ENCODE results near the gene MTMR2. TPM values are rescaled to one million over a fixed set of nuclear protein-coding genes. Genes with fewer than 3 reads are reported as not detected.

MTMR2 gene
- total and polyA plus RNA-seq, 2 experiments from 2014 or later: 26.6 to 52.6 TPM

DNA sequence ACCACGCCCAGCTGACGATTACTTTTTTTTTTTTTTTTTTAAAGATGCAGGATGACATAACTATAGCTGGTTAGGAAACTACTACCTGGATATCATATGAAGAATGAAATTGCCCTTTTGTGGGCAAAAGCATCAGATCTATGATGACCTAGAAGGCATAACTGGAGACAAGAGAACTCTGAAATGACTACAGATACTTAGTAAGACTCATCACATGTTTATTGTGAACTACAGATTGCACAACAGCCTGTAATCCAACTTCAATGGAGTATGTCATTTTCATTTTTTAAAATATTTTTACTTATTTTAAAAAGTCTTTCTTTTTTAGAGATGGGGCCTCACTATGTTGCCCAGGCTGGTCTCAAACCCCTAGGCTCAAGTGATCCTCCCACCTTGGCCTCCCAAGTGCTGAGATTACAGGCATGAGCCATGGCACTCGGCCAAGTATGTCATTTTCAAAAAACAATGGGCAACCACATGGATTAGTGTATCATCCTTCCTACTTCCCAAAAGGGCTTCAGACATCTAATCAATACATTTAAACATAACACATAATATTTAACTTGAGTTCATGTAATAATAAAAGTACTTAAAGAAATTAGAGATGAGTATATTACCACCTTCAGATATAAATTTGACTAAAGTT lies 3.3 kb downstream of the MTMR2 start:
- Histone ChIP-seq H3K4me2 (no peak overlapping the region), H2AFZ (no peak overlapping the region), H4K20me1 (replicated peaks; ENCODE audit: insufficient read depth) (peaks cover 3% of the 10 kb centered on the region; the same call in 1 of the 2 replicates), H3K4me1 (ENCODE audit: insufficient read depth) (peaks cover 32% of the 10 kb centered on the region), H3K79me2 (replicated peaks; ENCODE audit: insufficient read depth) (peaks cover 78% of the 10 kb centered on the region), H3K36me3 (ENCODE audit: insufficient read depth) (no peaks in the 10 kb centered on the region), H3K27ac (ENCODE audit: low read depth) (no peak overlapping the region), H3K9me2 (ENCODE audit: insufficient read depth) (no peaks in the 10 kb centered on the region), H3F3A (replicated peaks; ENCODE audit: low read depth) (no peaks in the 10 kb centered on the region; the same call in 1 of the 2 replicates), H3K4me3 (no peak overlapping the region), H3K27me3 (ENCODE audit: insufficient read depth) (no peaks in the 10 kb centered on the region)
- no peak for TF ChIP-seq CTCF (conservative IDR thresholded peaks at IDR 0.05; ENCODE audit: low read depth in 2 of 2)
- no peak for TF ChIP-seq REST (IDR thresholded peaks at IDR 0.05; ENCODE audit: unreplicated experiment)
- no peak for TF ChIP-seq POLR2AphosphoS5 (IDR thresholded peaks at IDR 0.05; ENCODE audit: low read depth)
- TF ChIP-seq, protein P1, sequence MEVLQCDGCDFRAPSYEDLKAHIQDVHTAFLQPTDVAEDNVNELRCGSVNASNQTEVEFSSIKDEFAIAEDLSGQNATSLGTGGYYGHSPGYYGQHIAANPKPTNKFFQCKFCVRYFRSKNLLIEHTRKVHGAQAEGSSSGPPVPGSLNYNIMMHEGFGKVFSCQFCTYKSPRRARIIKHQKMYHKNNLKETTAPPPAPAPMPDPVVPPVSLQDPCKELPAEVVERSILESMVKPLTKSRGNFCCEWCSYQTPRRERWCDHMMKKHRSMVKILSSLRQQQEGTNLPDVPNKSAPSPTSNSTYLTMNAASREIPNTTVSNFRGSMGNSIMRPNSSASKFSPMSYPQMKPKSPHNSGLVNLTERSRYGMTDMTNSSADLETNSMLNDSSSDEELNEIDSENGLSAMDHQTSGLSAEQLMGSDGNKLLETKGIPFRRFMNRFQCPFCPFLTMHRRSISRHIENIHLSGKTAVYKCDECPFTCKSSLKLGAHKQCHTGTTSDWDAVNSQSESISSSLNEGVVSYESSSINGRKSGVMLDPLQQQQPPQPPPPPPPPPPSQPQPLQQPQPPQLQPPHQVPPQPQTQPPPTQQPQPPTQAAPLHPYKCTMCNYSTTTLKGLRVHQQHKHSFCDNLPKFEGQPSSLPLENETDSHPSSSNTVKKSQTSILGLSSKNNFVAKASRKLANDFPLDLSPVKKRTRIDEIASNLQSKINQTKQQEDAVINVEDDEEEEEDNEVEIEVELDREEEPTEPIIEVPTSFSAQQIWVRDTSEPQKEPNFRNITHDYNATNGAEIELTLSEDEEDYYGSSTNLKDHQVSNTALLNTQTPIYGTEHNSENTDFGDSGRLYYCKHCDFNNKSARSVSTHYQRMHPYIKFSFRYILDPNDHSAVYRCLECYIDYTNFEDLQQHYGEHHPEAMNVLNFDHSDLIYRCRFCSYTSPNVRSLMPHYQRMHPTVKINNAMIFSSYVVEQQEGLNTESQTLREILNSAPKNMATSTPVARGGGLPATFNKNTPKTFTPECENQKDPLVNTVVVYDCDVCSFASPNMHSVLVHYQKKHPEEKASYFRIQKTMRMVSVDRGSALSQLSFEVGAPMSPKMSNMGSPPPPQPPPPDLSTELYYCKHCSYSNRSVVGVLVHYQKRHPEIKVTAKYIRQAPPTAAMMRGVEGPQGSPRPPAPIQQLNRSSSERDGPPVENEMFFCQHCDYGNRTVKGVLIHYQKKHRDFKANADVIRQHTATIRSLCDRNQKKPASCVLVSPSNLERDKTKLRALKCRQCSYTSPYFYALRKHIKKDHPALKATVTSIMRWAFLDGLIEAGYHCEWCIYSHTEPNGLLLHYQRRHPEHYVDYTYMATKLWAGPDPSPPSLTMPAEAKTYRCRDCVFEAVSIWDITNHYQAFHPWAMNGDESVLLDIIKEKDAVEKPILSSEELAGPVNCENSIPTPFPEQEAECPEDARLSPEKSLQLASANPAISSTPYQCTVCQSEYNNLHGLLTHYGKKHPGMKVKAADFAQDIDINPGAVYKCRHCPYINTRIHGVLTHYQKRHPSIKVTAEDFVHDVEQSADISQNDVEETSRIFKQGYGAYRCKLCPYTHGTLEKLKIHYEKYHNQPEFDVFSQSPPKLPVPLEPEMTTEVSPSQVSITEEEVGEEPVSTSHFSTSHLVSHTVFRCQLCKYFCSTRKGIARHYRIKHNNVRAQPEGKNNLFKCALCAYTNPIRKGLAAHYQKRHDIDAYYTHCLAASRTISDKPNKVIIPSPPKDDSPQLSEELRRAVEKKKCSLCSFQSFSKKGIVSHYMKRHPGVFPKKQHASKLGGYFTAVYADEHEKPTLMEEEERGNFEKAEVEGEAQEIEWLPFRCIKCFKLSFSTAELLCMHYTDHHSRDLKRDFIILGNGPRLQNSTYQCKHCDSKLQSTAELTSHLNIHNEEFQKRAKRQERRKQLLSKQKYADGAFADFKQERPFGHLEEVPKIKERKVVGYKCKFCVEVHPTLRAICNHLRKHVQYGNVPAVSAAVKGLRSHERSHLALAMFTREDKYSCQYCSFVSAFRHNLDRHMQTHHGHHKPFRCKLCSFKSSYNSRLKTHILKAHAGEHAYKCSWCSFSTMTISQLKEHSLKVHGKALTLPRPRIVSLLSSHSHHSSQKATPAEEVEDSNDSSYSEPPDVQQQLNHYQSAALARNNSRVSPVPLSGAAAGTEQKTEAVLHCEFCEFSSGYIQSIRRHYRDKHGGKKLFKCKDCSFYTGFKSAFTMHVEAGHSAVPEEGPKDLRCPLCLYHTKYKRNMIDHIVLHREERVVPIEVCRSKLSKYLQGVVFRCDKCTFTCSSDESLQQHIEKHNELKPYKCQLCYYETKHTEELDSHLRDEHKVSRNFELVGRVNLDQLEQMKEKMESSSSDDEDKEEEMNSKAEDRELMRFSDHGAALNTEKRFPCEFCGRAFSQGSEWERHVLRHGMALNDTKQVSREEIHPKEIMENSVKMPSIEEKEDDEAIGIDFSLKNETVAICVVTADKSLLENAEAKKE (CRISPR knock-in tag; IDR thresholded peaks at IDR 0.05): no peak
- no peak for TF ChIP-seq NANOG (IDR thresholded peaks at IDR 0.05; ENCODE audit: borderline replicate concordance)
- TF ChIP-seq ZNF114 (CRISPR knock-in tag; IDR thresholded peaks at IDR 0.05): no peak
- no peak for TF ChIP-seq STAT1 (IDR thresholded peaks at IDR 0.05; ENCODE audit: unreplicated experiment)
- no peak for TF ChIP-seq EZH2 (IDR thresholded peaks at IDR 0.05; ENCODE audit: low read depth, unreplicated experiment)
- TF ChIP-seq ZNF331 (CRISPR knock-in tag; IDR thresholded peaks at IDR 0.05; ENCODE audit: low read depth): no peak
- TF ChIP-seq EZH2phosphoT487 (IDR thresholded peaks at IDR 0.05; ENCODE audit: unreplicated experiment): no peak
- no peak for TF ChIP-seq JUNB (IDR thresholded peaks at IDR 0.05; ENCODE audit: unreplicated experiment)
- TF ChIP-seq, protein P2, sequence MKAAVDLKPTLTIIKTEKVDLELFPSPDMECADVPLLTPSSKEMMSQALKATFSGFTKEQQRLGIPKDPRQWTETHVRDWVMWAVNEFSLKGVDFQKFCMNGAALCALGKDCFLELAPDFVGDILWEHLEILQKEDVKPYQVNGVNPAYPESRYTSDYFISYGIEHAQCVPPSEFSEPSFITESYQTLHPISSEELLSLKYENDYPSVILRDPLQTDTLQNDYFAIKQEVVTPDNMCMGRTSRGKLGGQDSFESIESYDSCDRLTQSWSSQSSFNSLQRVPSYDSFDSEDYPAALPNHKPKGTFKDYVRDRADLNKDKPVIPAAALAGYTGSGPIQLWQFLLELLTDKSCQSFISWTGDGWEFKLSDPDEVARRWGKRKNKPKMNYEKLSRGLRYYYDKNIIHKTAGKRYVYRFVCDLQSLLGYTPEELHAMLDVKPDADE (IDR thresholded peaks at IDR 0.05): no peak
- no peak for TF ChIP-seq CREB1 (CRISPR knock-in tag; IDR thresholded peaks at IDR 0.05; ENCODE audit: low read depth)
- Mint-ChIP-seq H3K4me1 (peaks cover 29% of the 10 kb centered on the region), H3K36me3 (ENCODE audit: low read depth) (no peaks in the 10 kb centered on the region; the same call in 1 of the 3 replicates), H3K4me3 (no peak overlapping the region), H3K9me3 (no peaks in the 10 kb centered on the region), H3K27me3 (ENCODE audit: insufficient read depth, low read depth, poor library complexity) (peaks cover 7% of the 10 kb centered on the region), H3K27ac (no peak overlapping the region)
- ATAC-seq: no peak
- DNase-seq (ENCODE audit: low spot score): no peak

All from GM23338 (cell line).